A673 (cell line): ENCODE measurements around the gene ACTL7A. TPM values are rescaled to one million over a fixed set of nuclear protein-coding genes. Genes with fewer than 3 reads are reported as not detected.

ENCODE experiments used
- BruUV-seq: library from RNA; stranded (reverse); fragments of 400-500 nt; replicated peaks from 2 replicates; lab custom pipeline; 2021; lab: Mats Ljungman, UMichigan
- CTCF ChIA-PET: fragments of 300-600 bp; sonication (Branson Sonifier 250); formaldehyde crosslinking; loops from one replicate; lab custom pipeline; 2022; ENCODE audit warnings: antibody characterized with exemption; lab: Charles Lee
- POLR2A ChIA-PET: fragments of 300-600 bp; sonication (Branson Sonifier 250); formaldehyde crosslinking; loops from one replicate; lab custom pipeline; 2022; ENCODE audit warnings: antibody characterized with exemption; ENCODE audit not compliant: low non-redundant PET; lab: Charles Lee
- DNase-seq: peaks from one replicate; pipeline ENCODE4 v3.0.0-alpha.2; 2015; ENCODE audit warnings: low spot score
- H3K27ac ChIP-seq: fragments of 200-600 bp; sonication (generic); 2 replicates; pipeline ENCODE4 v1.5.1; 2016; ENCODE audit warnings: mixed run types, low read depth, mild to moderate bottlenecking, mixed read lengths, antibody characterized with exemption, low read length; ENCODE audit not compliant: poor library complexity, severe bottlenecking
- H3K27me3 ChIP-seq: fragments of 200-600 bp; sonication (generic); replicated peaks from 2 replicates; pipeline ENCODE4 v1.6.1; 2017; ENCODE audit warnings: mixed run types, low read depth, mild to moderate bottlenecking, mixed read lengths, antibody characterized with exemption, low read length; ENCODE audit not compliant: insufficient read depth, poor library complexity
- H3K36me3 ChIP-seq: fragments of 200-600 bp; sonication (generic); 2 replicates; pipeline ENCODE4 v1.6.1; 2016; ENCODE audit warnings: mixed run types, mild to moderate bottlenecking, mixed read lengths, antibody characterized with exemption, low read length; ENCODE audit not compliant: insufficient read depth, poor library complexity, severe bottlenecking
- H3K4me1 ChIP-seq: fragments of 200-600 bp; sonication (generic); 2 replicates; pipeline ENCODE4 v1.6.1; 2017; ENCODE audit warnings: mixed run types, mild to moderate bottlenecking, mixed read lengths, antibody characterized with exemption, low read length; ENCODE audit not compliant: insufficient read depth, poor library complexity, severe bottlenecking
- H3K4me3 ChIP-seq: fragments of 200-600 bp; sonication (generic); 2 replicates; pipeline ENCODE4 v1.5.1; 2016; ENCODE audit warnings: low read depth, mixed run types, mild to moderate bottlenecking, mixed read lengths, low read length; ENCODE audit not compliant: poor library complexity, severe bottlenecking
- H3K9me3 ChIP-seq: fragments of 200-600 bp; sonication (generic); 2 replicates; pipeline ENCODE4 v1.6.1; 2016; ENCODE audit warnings: mixed run types, low read depth, mild to moderate bottlenecking, mixed read lengths, antibody characterized with exemption, low read length; ENCODE audit not compliant: poor library complexity, severe bottlenecking
- EZH2 ChIP-seq: fragments of 200-600 bp; sonication (generic); IDR thresholded peaks from 2 replicates; pipeline ENCODE4 v1.6.1; 2017; ENCODE audit warnings: borderline replicate concordance, low read depth, mild to moderate bottlenecking, mixed read lengths, antibody characterized with exemption, low read length; ENCODE audit not compliant: poor library complexity, severe bottlenecking
- intact Hi-C: fragments of 100-400 bp; cut with micrococcal nuclease; formaldehyde crosslinking; loops from one replicate; pipeline ENCODE4 v1.10.0; 2022; ENCODE audit not compliant: unreplicated experiment
- total RNA-seq: library from RNA; stranded (reverse); gene quantifications from 2 replicates; pipeline ENCODE4 v1.2.3, GENCODE V29; 2021
- TF ChIP-seq, protein P1 (sequence below): fragments of 300-800, 200-600 bp; sonication (generic); conservative IDR thresholded peaks from 2 replicates; pipeline ENCODE4 v1.5.1; 2017; ENCODE audit warnings: low read depth, mild to moderate bottlenecking, antibody characterized with exemption, low read length, moderate library complexity, mixed read lengths

ACTL7A gene
- total RNA-seq, 1 experiment from 2014 or later, result not detected

DNA sequence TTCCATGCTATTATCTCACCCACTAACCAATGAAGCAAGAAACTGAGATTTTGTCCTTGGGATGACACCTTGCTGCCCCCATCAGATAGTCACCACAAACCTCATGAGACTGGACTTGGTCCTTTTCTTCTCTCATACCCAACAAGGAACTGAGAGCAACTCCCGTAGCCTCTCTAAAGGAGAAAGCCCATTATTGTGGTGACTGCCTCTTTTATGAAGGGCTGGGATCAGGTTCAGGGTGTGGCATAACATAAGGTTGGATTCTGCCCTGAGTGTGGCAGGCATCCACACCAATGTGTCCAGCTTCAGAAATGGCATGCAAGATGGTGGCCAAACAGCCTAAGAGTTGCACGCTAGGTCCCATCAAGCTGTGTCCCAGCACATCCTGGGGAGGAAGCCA is 1.3 kb upstream of the ACTL7A start:
- TF ChIP-seq, protein P1, sequence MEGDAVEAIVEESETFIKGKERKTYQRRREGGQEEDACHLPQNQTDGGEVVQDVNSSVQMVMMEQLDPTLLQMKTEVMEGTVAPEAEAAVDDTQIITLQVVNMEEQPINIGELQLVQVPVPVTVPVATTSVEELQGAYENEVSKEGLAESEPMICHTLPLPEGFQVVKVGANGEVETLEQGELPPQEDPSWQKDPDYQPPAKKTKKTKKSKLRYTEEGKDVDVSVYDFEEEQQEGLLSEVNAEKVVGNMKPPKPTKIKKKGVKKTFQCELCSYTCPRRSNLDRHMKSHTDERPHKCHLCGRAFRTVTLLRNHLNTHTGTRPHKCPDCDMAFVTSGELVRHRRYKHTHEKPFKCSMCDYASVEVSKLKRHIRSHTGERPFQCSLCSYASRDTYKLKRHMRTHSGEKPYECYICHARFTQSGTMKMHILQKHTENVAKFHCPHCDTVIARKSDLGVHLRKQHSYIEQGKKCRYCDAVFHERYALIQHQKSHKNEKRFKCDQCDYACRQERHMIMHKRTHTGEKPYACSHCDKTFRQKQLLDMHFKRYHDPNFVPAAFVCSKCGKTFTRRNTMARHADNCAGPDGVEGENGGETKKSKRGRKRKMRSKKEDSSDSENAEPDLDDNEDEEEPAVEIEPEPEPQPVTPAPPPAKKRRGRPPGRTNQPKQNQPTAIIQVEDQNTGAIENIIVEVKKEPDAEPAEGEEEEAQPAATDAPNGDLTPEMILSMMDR, result no peak
- no peak for TF ChIP-seq EZH2
- Histone ChIP-seq H3K9me3 (no peaks in the 10 kb centered on the region), H3K36me3 (no peaks in the 10 kb centered on the region), H3K27me3 (no peaks in the 10 kb centered on the region), H3K27ac (no peak overlapping the region), H3K4me1 (no peaks in the 10 kb centered on the region), H3K4me3 (no peak overlapping the region)
- no peak for DNase-seq
- BruUV-seq, result no TSS peak
- intact Hi-C loops, result no loop called here
- ChIA-PET POLR2A (no interaction called here), CTCF (no interaction called here)

DNA sequence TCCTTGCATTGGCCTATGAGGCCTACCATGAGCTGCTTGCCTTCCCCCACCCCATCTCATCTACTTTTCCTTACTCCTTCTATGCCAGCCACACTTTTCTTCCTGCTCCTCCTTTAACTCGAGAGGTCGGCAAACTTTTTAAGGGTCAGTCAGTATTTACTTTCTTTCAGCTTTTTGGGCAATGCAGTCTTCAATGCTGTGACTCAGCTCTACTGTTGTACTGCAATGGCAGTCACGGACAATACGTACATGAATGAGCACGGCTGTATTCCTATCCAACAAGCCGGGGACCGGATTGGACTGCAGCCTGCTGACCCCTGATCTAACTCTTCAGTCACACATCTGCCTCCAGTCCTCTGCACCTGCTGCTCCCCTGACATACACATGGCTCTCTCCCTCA is 602 bp upstream of the ACTL7A start:
- Histone ChIP-seq H3K36me3 (no peaks in the 10 kb centered on the region), H3K27ac (no peak overlapping the region), H3K4me1 (no peaks in the 10 kb centered on the region), H3K9me3 (no peaks in the 10 kb centered on the region), H3K27me3 (no peaks in the 10 kb centered on the region), H3K4me3 (no peak overlapping the region)
- intact Hi-C loops, result no loop called here
- TF ChIP-seq, protein P1, result no peak
- TF ChIP-seq EZH2, result no peak
- CTCF ChIA-PET, result no interaction called here
- no peak for DNase-seq
- POLR2A ChIA-PET, result no interaction called here
- BruUV-seq, result no TSS peak

DNA sequence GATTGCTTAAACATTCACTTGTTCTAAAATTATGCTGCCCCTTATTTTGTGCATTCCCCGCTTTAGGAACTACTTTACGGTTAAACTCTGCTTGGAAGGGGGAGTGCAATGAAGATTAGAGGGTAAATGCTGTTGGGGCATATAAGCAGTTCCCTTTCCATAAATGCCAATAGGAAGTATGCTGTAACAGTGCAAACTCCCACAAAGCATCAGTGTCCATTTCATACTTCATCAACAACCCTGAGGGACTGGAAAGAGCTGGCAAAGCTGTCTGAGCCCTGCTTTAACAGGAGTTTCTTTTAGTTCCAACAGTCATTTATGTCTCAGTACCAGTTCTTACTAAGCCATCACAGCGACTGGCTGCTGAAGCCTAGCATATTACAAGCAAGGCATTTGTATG is 1.8 kb downstream of the ACTL7A start:
- H3K27ac ChIP-seq, result no peak overlapping the region
- H3K9me3 ChIP-seq, result no peaks in the 10 kb centered on the region
- no peak for TF ChIP-seq EZH2
- TF ChIP-seq, protein P1, result no peak
- no peaks in the 10 kb centered on the region for H3K36me3 ChIP-seq
- POLR2A ChIA-PET, result no interaction called here
- CTCF ChIA-PET, result no interaction called here
- H3K4me3 ChIP-seq, result no peak overlapping the region
- intact Hi-C loops, result no loop called here
- BruUV-seq, result no TSS peak
- H3K27me3 ChIP-seq, result no peaks in the 10 kb centered on the region
- H3K4me1 ChIP-seq, result peaks cover 15% of the 10 kb centered on the region
- no peak for DNase-seq
